ENCODE measurements around the gene ADAMTS9. TPM values are rescaled to one million over a fixed set of nuclear protein-coding genes. Genes with fewer than 3 reads are reported as not detected.

The ADAMTS9 gene
- total RNA-seq, 1 donor from 2014 or later, result 47.7 TPM

GRCh38 chr3:64685331-64685799 lies 2.4 kb downstream of the ADAMTS9 start:
- H3K27me3 ChIP-seq, result peaks cover 52% of the 10 kb centered on the region
- no peak for DNase-seq (ENCODE audit: low spot score)
- H3K36me3 Mint-ChIP-seq, result peaks cover 5% of the 10 kb centered on the region
- peaks cover 5% of the 10 kb centered on the region for H3K27me3 Mint-ChIP-seq (ENCODE audit: insufficient read depth, low read depth)
- peaks cover 60% of the 10 kb centered on the region for H3F3A ChIP-seq (ENCODE audit: low read depth)
- peak overlapping the region; percentile 98 for H3K4me3 Mint-ChIP-seq
- peaks cover 29% of the 10 kb centered on the region for H3K4me1 ChIP-seq
- peaks cover 50% of the 10 kb centered on the region for H3K4me1 Mint-ChIP-seq
- TF ChIP-seq EZH2phosphoT487 (IDR thresholded peaks at IDR 0.05) (no peak), EZH2 (IDR thresholded peaks at IDR 0.05) (no peak)
- TF ChIP-seq, protein P1, sequence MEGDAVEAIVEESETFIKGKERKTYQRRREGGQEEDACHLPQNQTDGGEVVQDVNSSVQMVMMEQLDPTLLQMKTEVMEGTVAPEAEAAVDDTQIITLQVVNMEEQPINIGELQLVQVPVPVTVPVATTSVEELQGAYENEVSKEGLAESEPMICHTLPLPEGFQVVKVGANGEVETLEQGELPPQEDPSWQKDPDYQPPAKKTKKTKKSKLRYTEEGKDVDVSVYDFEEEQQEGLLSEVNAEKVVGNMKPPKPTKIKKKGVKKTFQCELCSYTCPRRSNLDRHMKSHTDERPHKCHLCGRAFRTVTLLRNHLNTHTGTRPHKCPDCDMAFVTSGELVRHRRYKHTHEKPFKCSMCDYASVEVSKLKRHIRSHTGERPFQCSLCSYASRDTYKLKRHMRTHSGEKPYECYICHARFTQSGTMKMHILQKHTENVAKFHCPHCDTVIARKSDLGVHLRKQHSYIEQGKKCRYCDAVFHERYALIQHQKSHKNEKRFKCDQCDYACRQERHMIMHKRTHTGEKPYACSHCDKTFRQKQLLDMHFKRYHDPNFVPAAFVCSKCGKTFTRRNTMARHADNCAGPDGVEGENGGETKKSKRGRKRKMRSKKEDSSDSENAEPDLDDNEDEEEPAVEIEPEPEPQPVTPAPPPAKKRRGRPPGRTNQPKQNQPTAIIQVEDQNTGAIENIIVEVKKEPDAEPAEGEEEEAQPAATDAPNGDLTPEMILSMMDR (IDR thresholded peaks at IDR 0.05), result no peak
- peak overlapping the region; percentile 23 for H2AFZ ChIP-seq (replicated peaks)
- no peaks in the 10 kb centered on the region for H3K36me3 ChIP-seq
- H3K27ac ChIP-seq, result no peak overlapping the region
- peak overlapping the region; percentile 67 for H3K4me3 ChIP-seq
- H3K4me2 ChIP-seq, result peak overlapping the region; percentile 97
- H3K27ac Mint-ChIP-seq, result no peak overlapping the region
- H4K20me1 ChIP-seq (ENCODE audit: low read depth), result peaks cover 21% of the 10 kb centered on the region
- no peaks in the 10 kb centered on the region for H3K9me3 Mint-ChIP-seq
- H3K9me3 ChIP-seq (ENCODE audit: low read depth), result no peaks in the 10 kb centered on the region
- H3K79me2 ChIP-seq (ENCODE audit: low read depth), result peaks cover 14% of the 10 kb centered on the region
- no peak overlapping the region for H3K9ac ChIP-seq

DNA sequence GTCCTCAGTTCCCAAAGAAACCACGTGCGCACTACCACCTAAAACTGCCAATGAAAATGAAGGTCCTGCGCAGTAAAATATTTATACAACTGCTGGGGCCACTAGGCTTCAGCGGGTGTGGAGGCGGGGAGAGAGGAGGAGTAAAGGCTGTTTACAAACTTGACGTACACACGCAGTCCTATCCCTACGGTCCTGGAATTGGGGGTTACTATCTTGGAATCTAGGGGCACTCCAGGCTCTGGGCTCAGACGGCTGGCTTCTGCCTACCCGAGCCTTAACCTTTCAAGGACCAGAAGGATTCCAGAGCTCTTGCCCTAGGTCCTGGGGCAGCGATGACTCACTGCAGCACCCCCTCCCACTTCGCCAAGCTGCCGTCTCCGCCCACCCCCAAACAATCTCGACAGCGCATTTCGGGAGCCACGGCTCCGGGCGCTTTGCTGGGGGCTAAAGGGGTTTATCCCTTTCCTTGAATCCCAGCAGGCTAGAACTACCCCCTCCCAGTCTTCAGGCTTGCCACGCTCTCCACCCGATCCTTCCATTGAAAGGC lies 3.0 kb downstream of the ADAMTS9 start:
- H3K27ac Mint-ChIP-seq, result peak overlapping the region; percentile 42

GRCh38 chr3:64681827-64682226 lies 6.0 kb downstream of the ADAMTS9 start:
- H4K20me1 ChIP-seq (ENCODE audit: low read depth), result peaks cover 21% of the 10 kb centered on the region
- H3K9me3 ChIP-seq (ENCODE audit: low read depth), result no peaks in the 10 kb centered on the region
- Mint-ChIP-seq H3K4me3 (no peak overlapping the region), H3K27ac (no peak overlapping the region), H3K27me3 (ENCODE audit: insufficient read depth, low read depth) (peaks cover 5% of the 10 kb centered on the region), H3K4me1 (peaks cover 42% of the 10 kb centered on the region), H3K9me3 (no peaks in the 10 kb centered on the region), H3K36me3 (peaks cover 29% of the 10 kb centered on the region)
- peak overlapping the region; percentile 30 for H3K4me2 ChIP-seq
- H3K9ac ChIP-seq, result no peak overlapping the region
- peaks cover 33% of the 10 kb centered on the region for H3F3A ChIP-seq (ENCODE audit: low read depth)
- H3K27me3 ChIP-seq, result peaks cover 38% of the 10 kb centered on the region
- TF ChIP-seq, protein P1 (IDR thresholded peaks at IDR 0.05), result no peak
- TF ChIP-seq EZH2 (IDR thresholded peaks at IDR 0.05) (no peak), EZH2phosphoT487 (IDR thresholded peaks at IDR 0.05) (no peak)
- no peak overlapping the region for H3K4me3 ChIP-seq
- H3K4me1 ChIP-seq, result peaks cover 24% of the 10 kb centered on the region
- DNase-seq (ENCODE audit: low spot score), result no peak
- peaks cover 14% of the 10 kb centered on the region for H3K79me2 ChIP-seq (ENCODE audit: low read depth)
- H2AFZ ChIP-seq (replicated peaks), result no peak overlapping the region
- H3K36me3 ChIP-seq, result no peaks in the 10 kb centered on the region
- H3K27ac ChIP-seq, result no peak overlapping the region

More for the DNA sequence above, 3.0 kb downstream of the ADAMTS9 start:
- Mint-ChIP-seq H3K4me1 (peaks cover 45% of the 10 kb centered on the region), H3K4me3 (peak overlapping the region; percentile 98), H3K9me3 (no peaks in the 10 kb centered on the region), H3K27me3 (ENCODE audit: insufficient read depth, low read depth) (peaks cover 5% of the 10 kb centered on the region), H3K36me3 (peaks cover 9% of the 10 kb centered on the region)
- Histone ChIP-seq H4K20me1 (ENCODE audit: low read depth) (peaks cover 21% of the 10 kb centered on the region), H3F3A (ENCODE audit: low read depth) (peaks cover 60% of the 10 kb centered on the region), H3K27me3 (peaks cover 48% of the 10 kb centered on the region), H3K79me2 (ENCODE audit: low read depth) (peaks cover 14% of the 10 kb centered on the region), H3K9me3 (ENCODE audit: low read depth) (no peaks in the 10 kb centered on the region), H3K9ac (no peak overlapping the region), H2AFZ (replicated peaks) (peak overlapping the region; percentile 23), H3K27ac (no peak overlapping the region), H3K4me1 (peaks cover 27% of the 10 kb centered on the region), H3K4me2 (peak overlapping the region; percentile 97), H3K4me3 (peak overlapping the region; percentile 67), H3K36me3 (no peaks in the 10 kb centered on the region)
- TF ChIP-seq, protein P1 (IDR thresholded peaks at IDR 0.05), result no peak
- TF ChIP-seq EZH2 (IDR thresholded peaks at IDR 0.05), result no peak
- no peak for TF ChIP-seq EZH2phosphoT487 (IDR thresholded peaks at IDR 0.05)
- peak; percentile 66 for DNase-seq (ENCODE audit: low spot score)

Measured in neural progenitor cell (in vitro differentiated cells).